GM10266 (cell line): Measurements from ENCODE around the gene FAM163A.

Experiments used
- DNase-seq: peaks from one replicate; pipeline ENCODE4 v3.0.0; 2012; ENCODE audit errors: extremely low spot score
- CTCF ChIP-seq: IDR thresholded peaks from 2 replicates; pipeline ENCODE4 v1.5.1; 2012; ENCODE audit warnings: mild to moderate bottlenecking, low read depth; ENCODE audit not compliant: control insufficient read depth, insufficient read depth; ENCODE audit errors: missing control alignments

The FAM163A gene

GRCh38 chr1:179816196-179816960 lies 73.3 kb downstream of the FAM163A start:
- no peak for DNase-seq
- no peak for TF ChIP-seq CTCF

GRCh38 chr1:179817056-179817455 lies 74.0 kb downstream of the FAM163A start:
- TF ChIP-seq CTCF: no peak
- no peak for DNase-seq

GRCh38 chr1:179817789-179818188 lies 74.7 kb downstream of the FAM163A start:
- no peak for TF ChIP-seq CTCF
- no peak for DNase-seq

- no peak for TF ChIP-seq CTCF
- DNase-seq: no peak
Observed at GRCh38 chr1:179818260-179818659, 75.2 kb downstream of the FAM163A start.

- no peak for TF ChIP-seq CTCF
- no peak for DNase-seq
Observed at GRCh38 chr1:179818743-179819173, 75.7 kb downstream of the FAM163A start.

- TF ChIP-seq CTCF: no peak
- DNase-seq: no peak
Observed at GRCh38 chr1:179820226-179820970, 77.3 kb downstream of the FAM163A start.

- TF ChIP-seq CTCF: no peak
- DNase-seq: no peak
Observed at GRCh38 chr1:179821524-179821923, 78.4 kb downstream of the FAM163A start.
